ENCODE measurements around the gene CAND2.
A peak's percentile ranks its signal among the peaks of the same experiment; 100 is the strongest.
"Not testable (repeated sequence)": the region's sequence is repeated elsewhere in the genome, so short reads cannot be mapped to it uniquely, and the experiment has no call there.

The CAND2 gene

GRCh38 chr3:12832350-12833221 lies 36.1 kb downstream of the CAND2 start:
- Mint-ChIP-seq H3K9me3 (no peaks in the 10 kb centered on the region), H3K36me3 (ENCODE audit: insufficient read depth) (peaks cover 54% of the 10 kb centered on the region), H3K27me3 (no peaks in the 10 kb centered on the region), H3K4me3 (no peak overlapping the region), H3K27ac (peak overlapping the region; percentile 25 to 49), H3K4me1 (ENCODE audit: low read depth in 2 of 2) (peaks cover 6 to 7% of the 10 kb centered on the region in 2 donors)
- ATAC-seq (replicated peaks): no peak
- DNase-seq: no peak

- no peaks in the 10 kb centered on the region for H3K9me3 Mint-ChIP-seq
- ATAC-seq (replicated peaks): no peak
- DNase-seq: no peak
- peak overlapping the region; percentile 23 to 49 for H3K27ac Mint-ChIP-seq
- no peaks in the 10 kb centered on the region for H3K27me3 Mint-ChIP-seq
- H3K4me3 Mint-ChIP-seq: no peak overlapping the region
- peaks cover 63% of the 10 kb centered on the region for H3K36me3 Mint-ChIP-seq (ENCODE audit: insufficient read depth)
- peaks cover 13% of the 10 kb centered on the region in 2 donors for H3K4me1 Mint-ChIP-seq (ENCODE audit: low read depth in 2 of 2)
These were observed 37.0 kb downstream of the CAND2 start for GRCh38 chr3:12833222-12834161.

- ATAC-seq (replicated peaks): no peak
- peaks cover 29% of the 10 kb centered on the region in 2 donors for H3K4me1 Mint-ChIP-seq (ENCODE audit: low read depth in 2 of 2)
- DNase-seq: no peak
- no peak overlapping the region for H3K4me3 Mint-ChIP-seq
- H3K9me3 Mint-ChIP-seq: no peaks in the 10 kb centered on the region
- H3K27ac Mint-ChIP-seq: peak overlapping the region in 1 of 2 donors; percentile 29
- peaks cover 80% of the 10 kb centered on the region for H3K36me3 Mint-ChIP-seq (ENCODE audit: insufficient read depth)
- no peaks in the 10 kb centered on the region for H3K27me3 Mint-ChIP-seq
These were observed 38.7 kb downstream of the CAND2 start for GRCh38 chr3:12835052-12835665.

- Mint-ChIP-seq H3K4me3 (no peak overlapping the region), H3K4me1 (ENCODE audit: low read depth in 2 of 2) (peaks cover 35 to 36% of the 10 kb centered on the region in 2 donors), H3K36me3 (ENCODE audit: insufficient read depth) (peaks cover 81% of the 10 kb centered on the region), H3K9me3 (no peaks in the 10 kb centered on the region), H3K27ac (peak overlapping the region in 1 of 2 donors; percentile 100), H3K27me3 (no peaks in the 10 kb centered on the region)
- no peak for DNase-seq
- no peak for ATAC-seq (replicated peaks)
These were observed 41.0 kb downstream of the CAND2 start for GRCh38 chr3:12837295-12837986.

- Mint-ChIP-seq H3K36me3 (ENCODE audit: insufficient read depth) (peaks cover 77% of the 10 kb centered on the region), H3K4me1 (ENCODE audit: low read depth in 2 of 2) (peaks cover 35 to 36% of the 10 kb centered on the region in 2 donors), H3K9me3 (no peaks in the 10 kb centered on the region), H3K27me3 (no peaks in the 10 kb centered on the region), H3K4me3 (peak overlapping the region; percentile 15 to 95), H3K27ac (peak overlapping the region in 1 of 2 donors; percentile 100)
- DNase-seq: no peak
- no peak for ATAC-seq (replicated peaks)
These were observed 41.9 kb downstream of the CAND2 start for GRCh38 chr3:12838179-12838965.

GRCh38 chr3:12839156-12839946 lies 42.9 kb downstream of the CAND2 start:
- Mint-ChIP-seq H3K4me3 (peak overlapping the region; percentile 95 to 96), H3K9me3 (no peaks in the 10 kb centered on the region), H3K27ac (peak overlapping the region; percentile 99 to 100), H3K36me3 (ENCODE audit: insufficient read depth) (peaks cover 67% of the 10 kb centered on the region), H3K4me1 (ENCODE audit: low read depth in 2 of 2) (peaks cover 34 to 36% of the 10 kb centered on the region in 2 donors), H3K27me3 (no peaks in the 10 kb centered on the region)
- no peak for DNase-seq
- ATAC-seq (replicated peaks): no peak

- not testable (repeated sequence) for ATAC-seq (replicated peaks); H3K9me3 Mint-ChIP-seq; DNase-seq; H3K27me3 Mint-ChIP-seq
- Mint-ChIP-seq H3K4me1 (ENCODE audit: low read depth in 2 of 2) (peaks cover 34 to 36% of the 10 kb centered on the region in 2 donors), H3K27ac (peak overlapping the region; percentile 99 to 100), H3K4me3 (peak overlapping the region; percentile 95 to 96), H3K36me3 (ENCODE audit: insufficient read depth) (peaks cover 63% of the 10 kb centered on the region)
These were observed 43.7 kb downstream of the CAND2 start for GRCh38 chr3:12840148-12840547.

- Mint-ChIP-seq H3K27ac (peak overlapping the region; percentile 99 to 100), H3K4me1 (ENCODE audit: low read depth in 2 of 2) (peaks cover 34 to 36% of the 10 kb centered on the region in 2 donors), H3K4me3 (peak overlapping the region; percentile 95 to 96), H3K27me3 (no peaks in the 10 kb centered on the region), H3K36me3 (ENCODE audit: insufficient read depth) (peaks cover 58% of the 10 kb centered on the region), H3K9me3 (no peaks in the 10 kb centered on the region)
- ATAC-seq (replicated peaks) (peak; percentile 45), DNase-seq (no peak)
These were observed 44.2 kb downstream of the CAND2 start for GRCh38 chr3:12840591-12841148.

- peak; percentile 90 for ATAC-seq (replicated peaks)
- Mint-ChIP-seq H3K27ac (peak within 1 kb of the TSS; percentile 99 to 100), H3K36me3 (ENCODE audit: insufficient read depth) (peaks cover 51% of the 10 kb centered on the region), H3K9me3 (no peaks in the 10 kb centered on the region), H3K4me1 (ENCODE audit: low read depth in 2 of 2) (peaks cover 34 to 36% of the 10 kb centered on the region in 2 donors), H3K27me3 (no peaks in the 10 kb centered on the region), H3K4me3 (peak within 1 kb of the TSS; percentile 95 to 96)
- peak; percentile 79 to 86 (median 82) for DNase-seq
These were observed 44.9 kb downstream of the CAND2 start, which contains the start of gene RPL32 for GRCh38 chr3:12841149-12841969. Gene RPL32, minus strand, starts transcription at chr3:12841565. Its CDS starts 1,328 bp downstream, at chr3:12840237.

GRCh38 chr3:12841970-12842328 lies 45.5 kb downstream of the CAND2 start:
- H3K27me3 Mint-ChIP-seq: no peaks in the 10 kb centered on the region
- peak overlapping the region; percentile 99 to 100 for H3K27ac Mint-ChIP-seq
- H3K36me3 Mint-ChIP-seq (ENCODE audit: insufficient read depth): peaks cover 47% of the 10 kb centered on the region
- H3K4me1 Mint-ChIP-seq (ENCODE audit: low read depth in 2 of 2): peaks cover 34 to 35% of the 10 kb centered on the region in 2 donors
- no peaks in the 10 kb centered on the region for H3K9me3 Mint-ChIP-seq
- peak overlapping the region; percentile 95 to 96 for H3K4me3 Mint-ChIP-seq
- ATAC-seq (replicated peaks) (no peak), DNase-seq (no peak)

All from effector memory CD8-positive, alpha-beta T cell (primary cell).